ENCODE measurements around the gene MLLT10. TPM values are rescaled to one million over a fixed set of nuclear protein-coding genes. Genes with fewer than 3 reads are reported as not detected.

MLLT10 gene
- total RNA-seq, 1 donor from 2014 or later, result 42.4 TPM

DNA sequence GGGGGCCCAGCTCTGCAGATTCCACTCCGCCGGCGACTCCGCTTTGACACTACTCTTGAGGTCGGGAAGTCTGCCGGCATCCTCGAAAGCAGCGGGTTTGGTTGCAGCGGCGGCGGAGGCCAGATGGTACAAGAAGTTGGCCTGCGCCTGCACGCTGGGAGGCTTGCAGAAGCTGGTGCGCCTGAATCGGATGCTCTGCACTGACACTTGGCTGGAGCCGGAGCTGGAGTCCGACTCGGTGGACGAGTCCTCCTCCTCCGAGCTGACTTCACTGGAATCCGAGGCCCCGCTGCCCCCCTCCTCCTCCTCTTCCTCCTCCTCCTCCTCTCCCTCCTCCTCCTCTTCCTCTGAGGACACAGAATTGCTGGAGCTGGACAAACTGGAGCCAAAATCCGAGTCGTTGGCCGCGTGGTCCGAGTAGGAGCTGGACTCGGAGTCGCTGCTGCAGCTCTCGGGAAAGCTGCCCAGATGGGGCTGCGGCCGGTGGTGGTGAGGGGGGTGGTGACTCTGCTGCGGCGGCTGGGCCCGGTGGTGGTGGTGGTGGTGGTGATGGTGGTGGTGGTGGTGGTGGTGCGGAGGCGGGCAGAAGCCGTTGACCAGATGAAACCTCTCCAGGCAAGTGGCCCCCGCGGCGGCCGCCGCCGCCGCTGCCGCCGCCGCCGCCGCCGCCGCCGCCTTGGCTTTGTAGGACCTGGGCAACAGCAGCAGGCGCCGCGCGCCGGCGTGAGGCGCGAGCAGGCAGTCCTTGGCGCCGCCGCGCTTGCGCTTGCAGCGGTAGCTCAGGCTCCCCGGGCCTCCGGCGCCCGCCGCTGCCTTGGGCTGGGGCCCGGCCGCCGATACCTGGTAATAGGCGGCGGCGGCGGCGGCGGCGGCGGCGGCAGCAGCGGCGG is 17.5 kb upstream of the MLLT10 start:
- peak in 1 of 2 donors; percentile 76 for DNase-seq (ENCODE audit: low read depth in 2 of 2)

DNA sequence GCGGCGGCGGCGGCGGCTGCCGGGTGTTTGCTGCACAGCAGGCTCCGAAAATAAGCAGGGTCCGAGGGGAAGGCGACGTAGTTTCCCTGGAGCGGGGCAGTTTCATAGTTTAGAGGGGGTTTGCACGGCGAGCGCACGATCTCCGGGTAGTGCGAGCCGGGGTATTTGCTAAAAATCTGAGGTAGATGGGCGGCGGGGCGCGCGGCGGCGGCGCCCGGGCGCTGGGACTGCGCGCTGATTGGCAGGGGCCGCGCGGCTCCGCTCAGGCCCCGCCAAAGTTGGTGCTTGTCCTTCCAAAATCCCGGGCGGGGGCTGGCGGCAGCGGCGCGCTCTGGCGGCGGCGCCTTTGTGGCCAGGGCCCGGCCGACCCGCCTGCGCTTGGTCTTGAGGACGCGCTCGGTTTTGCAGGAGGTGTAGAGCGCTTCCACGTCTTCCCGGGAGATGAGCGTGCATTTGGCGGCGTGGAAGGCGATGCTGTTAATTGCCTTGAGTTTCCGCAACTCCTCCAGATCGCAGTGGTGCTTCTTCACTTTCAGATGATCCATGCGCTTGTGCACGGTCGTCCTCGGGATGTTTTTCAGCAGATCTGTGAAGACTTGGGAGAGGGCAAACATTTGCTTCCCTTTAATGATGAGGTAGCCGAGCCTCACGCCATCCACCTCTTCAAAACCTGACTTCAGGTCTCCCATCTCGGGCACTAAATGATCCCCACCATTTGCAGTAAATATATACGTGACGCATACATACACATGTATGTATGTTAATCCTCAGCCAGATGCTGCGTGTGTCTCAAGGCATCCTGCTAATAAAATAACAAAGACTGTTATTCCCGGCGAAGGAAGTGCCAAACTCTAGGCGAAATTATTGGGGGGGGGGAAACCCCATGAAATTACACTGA is 16.6 kb upstream of the MLLT10 start:
- DNase-seq (ENCODE audit: low read depth in 2 of 2), result peak in 1 of 2 donors; percentile 52

DNA sequence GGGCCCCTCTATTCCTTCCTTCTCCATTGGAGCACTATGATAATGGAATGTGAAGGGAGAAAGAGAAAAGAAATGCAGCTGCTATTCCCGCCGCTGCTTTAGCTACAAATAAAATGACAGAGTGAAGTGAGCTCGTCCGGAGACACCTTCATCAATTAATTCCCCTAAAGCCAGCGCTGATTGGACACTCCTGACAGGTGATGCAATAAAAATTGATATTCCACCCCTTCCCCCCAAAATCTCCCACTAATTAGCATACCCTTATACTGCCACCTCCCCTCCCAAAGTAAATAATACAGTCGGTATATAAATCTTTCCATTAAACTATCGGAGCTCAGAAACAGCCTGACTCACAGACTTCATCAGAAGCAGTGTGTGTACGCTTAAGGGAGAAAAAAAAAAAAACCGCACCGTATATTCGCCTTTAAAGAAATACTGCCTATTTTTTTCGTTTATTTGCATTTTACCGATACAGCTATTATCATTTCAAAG is 15.8 kb upstream of the MLLT10 start:
- peak in 1 of 2 donors; percentile 65 for DNase-seq (ENCODE audit: low read depth in 2 of 2)

DNA sequence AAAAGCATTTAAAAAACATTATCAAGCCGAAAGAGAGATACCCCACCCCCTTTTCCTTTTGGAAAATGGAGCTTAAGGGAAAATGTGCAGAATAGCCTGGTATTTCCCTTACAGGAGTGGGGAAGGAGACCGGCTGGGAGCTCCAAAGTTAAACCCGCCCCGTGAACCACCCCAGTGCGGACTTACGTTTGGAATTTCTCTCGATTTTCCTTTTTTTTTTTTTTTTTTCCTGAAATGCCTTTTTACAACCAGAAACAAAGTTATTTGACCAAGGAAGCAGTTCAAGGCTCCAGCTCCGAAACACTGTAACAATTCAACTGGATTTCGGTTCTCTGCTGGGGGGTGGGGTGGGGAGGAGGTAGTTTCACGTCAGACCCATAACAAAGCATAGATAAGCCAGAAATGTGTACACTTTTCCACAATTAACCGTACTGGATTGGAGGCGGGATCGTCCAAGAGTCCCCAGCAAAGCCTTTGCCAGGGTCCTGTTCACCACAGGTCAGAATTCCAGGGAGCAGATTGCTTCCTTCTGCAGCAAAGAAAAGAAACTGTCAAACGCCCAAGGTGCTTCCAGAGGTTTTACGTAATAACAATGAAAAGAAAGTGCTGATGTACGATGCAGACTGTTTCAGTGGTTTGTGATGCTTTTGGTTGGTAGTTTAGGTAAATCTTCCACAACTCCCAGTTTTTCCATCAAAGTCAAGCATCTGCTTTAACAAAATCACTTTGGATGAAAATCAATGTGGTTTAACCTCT is 15.2 kb upstream of the MLLT10 start:
- peak in 1 of 2 donors; percentile 56 for DNase-seq (ENCODE audit: low read depth in 2 of 2)

DNA sequence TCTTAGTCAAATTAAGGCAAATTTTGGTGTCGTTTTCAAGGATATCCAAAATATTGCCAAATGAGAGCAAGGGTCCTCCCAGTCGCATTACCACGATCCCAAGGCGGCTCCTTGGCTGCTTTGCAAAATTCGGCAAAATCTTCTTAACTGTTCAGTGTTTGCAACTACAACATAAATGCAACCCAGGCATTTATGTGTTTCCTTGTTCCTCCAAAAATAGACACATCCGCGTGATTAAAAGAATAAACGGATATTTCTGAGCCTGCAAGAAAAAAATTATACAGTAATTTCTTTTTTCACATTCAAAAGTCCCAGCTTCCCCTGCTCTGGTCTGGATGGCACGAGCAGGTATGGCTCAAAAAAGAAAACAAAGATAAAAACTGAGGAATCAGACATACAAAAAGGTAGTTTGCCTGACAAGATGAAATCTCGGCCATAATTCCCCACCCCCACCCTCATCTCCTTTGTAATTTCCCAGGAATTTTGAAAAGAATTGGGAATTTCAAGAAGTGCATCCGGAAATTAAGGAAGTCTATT is 14.6 kb upstream of the MLLT10 start:
- DNase-seq (ENCODE audit: low read depth in 2 of 2), result no peak

DNA sequence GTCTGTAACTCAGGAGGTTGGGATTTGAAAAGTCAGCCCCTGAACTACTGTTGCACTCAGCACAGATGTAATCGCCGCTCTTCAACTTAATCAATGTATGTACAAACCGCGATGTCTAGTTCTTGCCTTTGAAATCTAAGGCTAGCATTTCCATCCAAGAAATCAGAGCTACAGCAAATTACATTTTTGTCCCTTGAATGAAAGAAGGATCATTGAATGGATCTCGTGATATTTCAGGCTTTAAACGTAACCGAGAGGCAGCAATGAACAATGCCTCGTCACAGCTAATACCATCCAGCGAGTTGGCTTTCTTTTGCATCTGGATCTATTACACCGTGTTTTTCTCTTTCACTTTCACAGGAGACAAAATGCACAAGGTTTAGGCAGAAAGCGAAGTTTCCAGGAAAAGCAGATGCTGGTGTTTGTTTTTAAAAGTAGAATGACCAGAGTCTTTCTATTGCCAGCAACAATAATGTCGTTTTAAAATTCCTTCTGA is 14.0 kb upstream of the MLLT10 start:
- peak; percentile 78 to 86 for DNase-seq (ENCODE audit: low read depth in 2 of 2)

DNA sequence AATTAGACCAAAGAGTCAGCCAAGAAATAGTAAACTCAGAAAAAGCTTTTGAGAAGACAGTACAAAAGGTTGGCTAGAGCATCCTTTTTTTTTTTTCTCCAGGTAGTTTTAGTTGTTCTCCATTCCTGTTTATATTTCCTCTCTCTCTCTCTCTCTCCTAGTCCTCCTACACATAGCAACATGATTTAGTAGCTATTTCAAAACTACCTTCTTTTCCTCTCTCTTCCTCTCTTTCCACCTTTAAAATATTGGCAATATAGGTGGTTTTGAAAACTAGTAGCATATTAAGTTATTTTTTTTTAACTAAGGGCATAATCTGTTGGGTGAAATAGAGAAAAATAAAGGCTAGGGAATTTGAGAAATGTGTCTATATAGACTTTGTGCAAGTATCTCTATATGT is 13.5 kb upstream of the MLLT10 start:
- no peak for DNase-seq (ENCODE audit: low read depth in 2 of 2)

DNA sequence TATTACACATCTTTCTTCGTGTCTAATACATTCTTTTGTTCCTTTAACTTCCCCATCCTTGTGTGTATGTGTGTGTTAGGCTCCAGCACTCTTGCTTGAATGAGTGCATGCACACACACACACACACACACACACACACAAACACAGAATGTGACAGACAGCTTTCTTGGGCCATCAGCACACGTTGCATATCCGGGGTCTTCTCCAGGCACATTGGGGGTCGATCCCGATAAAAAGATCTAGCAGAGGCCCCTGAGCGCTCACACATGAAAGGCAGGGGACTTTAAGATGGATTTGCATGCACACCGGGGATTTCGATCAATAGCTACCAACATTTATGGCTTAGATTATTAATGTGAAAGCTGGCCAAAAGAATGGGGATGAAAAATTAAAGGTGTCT is 13.1 kb upstream of the MLLT10 start:
- no peak for DNase-seq (ENCODE audit: low read depth in 2 of 2)

DNA sequence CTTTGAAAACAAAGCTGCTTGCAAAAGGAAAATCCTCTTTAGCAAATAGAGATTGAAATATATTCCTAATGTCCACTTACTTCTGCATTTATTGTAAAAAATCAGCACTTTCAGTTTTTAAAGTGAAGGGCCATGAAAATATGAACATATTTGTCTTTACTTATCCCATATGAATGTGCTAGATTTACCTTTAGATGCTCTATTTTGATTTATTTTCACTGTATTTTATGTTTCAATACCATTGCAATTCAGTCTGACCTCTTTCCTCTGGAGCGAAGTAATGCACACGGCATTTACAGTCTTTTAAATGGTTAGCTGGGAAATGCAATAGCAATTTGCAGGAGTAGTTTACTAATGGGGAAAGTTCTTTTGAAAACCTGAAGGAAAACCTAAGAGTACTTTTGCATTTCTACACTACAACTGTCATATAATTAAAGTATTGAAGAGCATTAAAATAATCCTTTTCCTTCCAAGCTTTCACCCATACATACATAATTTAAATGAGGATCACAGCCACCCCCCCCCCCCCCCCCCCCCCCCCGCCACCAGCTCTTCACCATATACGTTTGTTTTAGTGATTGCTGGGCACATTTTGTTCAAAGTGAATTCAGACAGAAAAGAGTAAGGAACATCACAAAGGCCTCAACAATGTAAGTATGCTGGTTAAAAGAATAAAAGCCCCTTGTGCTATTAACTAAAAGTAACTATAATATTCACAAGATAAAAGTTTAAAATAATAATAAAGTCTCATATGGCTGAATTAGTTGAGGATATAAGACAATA is 12.1 kb upstream of the MLLT10 start:
- DNase-seq (ENCODE audit: low read depth in 2 of 2), result no peak

DNA sequence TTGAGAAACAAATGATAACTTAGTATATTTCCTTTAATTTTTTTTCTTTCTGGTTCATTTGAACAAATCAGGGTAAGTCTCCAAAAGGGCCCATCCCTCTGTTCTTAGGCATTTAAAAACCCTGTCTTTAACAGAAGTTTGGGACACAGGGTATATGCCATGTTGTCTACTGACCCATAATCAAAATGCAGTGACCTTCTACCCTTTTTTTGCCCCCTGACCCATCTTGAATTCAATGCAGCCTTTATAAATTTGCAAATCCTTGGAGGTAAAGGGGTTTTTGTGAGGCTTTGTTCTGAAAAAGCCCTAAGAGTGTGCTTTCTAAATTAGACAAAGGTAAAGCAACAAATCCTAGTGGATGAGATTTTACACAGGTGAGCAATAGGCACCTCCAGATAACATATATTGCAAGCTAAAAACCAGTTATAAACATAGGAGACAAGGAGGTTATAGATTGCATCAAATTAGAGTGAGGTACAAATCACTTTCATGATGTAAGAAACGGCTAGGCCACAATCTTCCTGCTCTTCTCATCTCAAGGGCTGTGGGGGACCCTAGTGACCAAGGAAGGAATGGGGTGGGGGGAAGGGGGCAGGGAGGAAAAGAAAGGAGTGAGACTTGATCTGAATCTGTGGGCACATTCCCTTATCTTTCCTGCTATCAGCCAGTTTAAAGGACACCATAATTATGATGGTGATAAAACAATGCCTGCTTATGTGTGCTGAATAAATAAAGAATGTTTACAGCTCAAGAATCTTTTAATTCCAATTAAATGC is 11.2 kb upstream of the MLLT10 start:
- DNase-seq (ENCODE audit: low read depth in 2 of 2), result no peak

DNA sequence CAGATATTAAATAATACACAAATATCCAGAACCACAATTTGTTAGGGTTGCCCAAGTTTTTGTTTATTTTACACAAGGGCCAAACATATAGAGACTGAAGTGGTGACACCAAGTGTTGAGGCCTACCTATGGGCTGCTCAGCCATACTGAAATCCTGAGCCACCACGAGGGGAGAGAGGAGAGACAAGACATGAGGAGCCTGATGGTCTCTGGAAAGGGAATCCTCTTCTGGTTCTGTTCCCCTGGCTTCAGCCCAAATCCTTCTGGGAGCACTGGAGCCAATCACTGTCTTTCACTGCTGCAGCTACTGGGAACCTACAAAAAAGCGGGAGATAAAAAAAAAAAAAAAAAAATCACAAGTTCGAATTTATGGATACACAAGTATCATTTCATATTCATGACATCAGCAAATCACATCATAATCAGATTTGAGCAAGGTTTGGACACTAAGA is 10.4 kb upstream of the MLLT10 start:
- DNase-seq (ENCODE audit: low read depth in 2 of 2), result no peak

DNA sequence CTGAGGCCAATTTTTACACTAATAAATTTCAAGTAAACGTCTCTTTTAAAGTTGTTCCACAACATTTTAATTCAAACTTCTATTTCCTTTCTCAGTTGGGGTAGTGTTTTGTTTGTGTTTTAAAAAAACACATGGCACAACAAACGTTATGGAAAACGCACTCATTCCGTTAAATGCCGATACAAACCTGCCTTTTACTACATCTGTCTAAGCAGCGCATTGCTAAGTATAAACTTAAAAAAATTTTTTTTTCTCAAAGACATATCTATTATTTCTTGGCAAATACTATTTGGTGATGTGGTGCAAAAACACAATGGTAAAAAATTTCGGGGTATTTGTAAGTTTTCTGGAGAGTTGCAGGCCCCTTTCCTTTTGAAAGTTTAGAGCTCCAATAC is 9.9 kb upstream of the MLLT10 start:
- DNase-seq (ENCODE audit: low read depth in 2 of 2), result no peak

DNA sequence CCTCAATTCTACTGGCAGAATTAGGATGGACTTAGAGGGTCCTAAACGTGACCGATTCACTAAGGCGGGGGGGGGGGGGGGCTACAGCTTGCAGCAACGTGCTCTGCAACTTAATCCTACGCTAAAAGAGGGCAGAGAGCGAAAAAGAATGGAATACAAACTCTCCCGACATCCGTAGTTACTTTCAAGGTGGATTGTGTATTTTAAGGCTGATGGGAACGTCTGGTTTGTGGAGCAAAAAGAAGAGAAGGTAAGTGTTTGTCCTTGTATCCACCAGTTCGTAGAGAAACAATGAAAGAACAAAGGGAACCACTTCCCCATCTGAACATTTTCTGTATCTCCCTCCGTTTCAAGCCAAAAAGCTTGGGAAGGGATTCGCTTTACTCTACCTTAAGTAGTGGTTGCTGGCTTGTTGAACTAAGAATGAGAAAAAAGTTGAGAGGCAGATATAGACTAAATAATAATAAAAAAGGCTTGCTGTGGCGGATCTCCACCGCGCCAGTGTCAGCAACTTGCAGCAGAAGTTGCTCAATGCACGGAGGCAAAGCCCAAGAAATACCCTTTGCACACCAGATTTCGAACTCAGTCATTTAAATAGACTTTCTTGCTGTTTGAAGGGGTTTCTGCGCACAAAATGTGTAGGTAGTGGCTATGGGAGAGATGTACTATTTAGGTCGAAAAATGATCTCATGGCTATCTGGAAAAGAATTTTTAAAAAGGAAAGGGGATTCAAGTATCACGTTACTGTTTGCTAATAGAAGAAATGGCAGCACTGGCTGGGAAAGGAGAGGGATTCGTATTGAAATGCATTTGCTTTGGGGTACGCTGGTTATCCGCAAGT is 9.3 kb upstream of the MLLT10 start:
- DNase-seq (ENCODE audit: low read depth in 2 of 2), result peak in 1 of 2 donors; percentile 52

DNA sequence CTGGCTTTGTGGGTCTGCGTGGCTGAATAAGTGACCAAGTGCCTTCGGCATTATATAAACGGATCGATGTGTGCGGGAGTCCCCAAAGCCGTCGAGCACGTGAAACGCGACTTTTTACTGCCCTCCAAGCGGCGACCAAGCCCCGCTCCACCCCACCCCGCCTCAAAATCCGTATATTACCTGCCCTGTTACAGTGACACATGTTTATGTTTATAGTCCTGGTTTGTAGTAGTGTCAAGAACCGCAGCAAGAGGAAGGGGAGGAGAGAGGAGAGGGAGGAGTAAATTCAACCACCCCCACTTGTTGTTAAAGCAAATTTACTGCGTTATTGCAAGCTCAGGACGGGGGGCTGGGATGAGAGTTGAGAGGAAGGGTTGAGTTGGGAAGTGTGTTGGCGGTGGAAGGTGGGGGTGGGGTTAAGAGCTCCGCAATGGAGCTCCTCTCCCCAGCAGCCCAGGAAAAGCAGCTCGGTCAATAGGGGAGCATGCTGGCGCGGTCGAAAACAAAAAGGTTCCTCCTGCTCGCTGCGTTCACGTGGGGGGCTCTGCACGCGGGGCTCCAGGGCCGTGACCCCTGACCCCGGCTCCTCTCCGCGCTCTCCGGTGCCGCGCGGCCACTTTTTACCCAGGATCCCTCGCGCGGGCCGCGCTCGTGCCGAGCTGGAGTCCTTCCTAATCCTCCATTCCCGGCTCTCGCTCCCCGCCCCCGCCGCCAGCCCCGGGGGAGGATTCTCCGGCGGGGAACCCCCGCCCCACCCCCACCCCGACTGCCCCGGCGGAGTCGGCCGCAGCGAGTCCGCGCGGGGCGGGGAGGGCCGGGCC is 8.5 kb upstream of the MLLT10 start, which contains the start of gene SKIDA1:
SKIDA1 (minus strand) TSS at position 316 of the 821 bp plus-strand sequence. CDS start 7,860 bp downstream, outside the sequence.
- DNase-seq (ENCODE audit: low read depth in 2 of 2), result peak; percentile 93 to 95

DNA sequence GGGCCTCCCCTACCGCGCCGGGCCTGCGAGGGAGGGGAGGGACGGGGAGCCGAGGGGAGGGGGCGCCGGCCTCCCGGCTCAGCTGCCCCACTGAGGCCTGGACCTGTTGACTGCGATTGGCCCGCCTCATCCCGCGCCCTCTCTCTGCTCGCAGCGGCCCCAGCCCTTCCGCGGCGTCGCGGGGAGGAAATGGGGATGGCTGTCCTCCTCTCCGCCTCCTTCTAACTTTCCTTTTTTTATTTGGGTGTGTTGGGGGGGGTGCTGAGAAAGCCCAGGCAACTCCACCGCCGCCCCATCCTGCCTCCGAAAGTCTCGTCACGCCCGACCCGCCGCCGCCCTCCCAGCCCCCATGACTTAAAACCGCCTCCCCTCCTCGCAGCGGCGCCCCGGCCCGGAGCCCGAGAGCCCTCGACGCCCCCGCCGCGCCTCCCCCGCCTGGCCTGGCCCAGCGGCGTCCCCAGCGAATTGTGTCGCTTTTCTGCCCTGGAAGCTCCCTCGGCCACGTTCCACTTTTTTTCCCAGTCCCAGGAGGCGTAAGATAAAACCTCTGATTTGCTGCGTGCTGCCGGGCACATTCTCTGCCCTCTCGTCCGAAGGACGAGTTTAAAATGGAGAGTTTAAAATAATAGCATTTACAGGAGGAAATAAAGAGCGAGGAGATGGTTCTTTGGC is 7.7 kb upstream of the MLLT10 start:
- peak in 1 of 2 donors; percentile 83 for DNase-seq (ENCODE audit: low read depth in 2 of 2)

DNA sequence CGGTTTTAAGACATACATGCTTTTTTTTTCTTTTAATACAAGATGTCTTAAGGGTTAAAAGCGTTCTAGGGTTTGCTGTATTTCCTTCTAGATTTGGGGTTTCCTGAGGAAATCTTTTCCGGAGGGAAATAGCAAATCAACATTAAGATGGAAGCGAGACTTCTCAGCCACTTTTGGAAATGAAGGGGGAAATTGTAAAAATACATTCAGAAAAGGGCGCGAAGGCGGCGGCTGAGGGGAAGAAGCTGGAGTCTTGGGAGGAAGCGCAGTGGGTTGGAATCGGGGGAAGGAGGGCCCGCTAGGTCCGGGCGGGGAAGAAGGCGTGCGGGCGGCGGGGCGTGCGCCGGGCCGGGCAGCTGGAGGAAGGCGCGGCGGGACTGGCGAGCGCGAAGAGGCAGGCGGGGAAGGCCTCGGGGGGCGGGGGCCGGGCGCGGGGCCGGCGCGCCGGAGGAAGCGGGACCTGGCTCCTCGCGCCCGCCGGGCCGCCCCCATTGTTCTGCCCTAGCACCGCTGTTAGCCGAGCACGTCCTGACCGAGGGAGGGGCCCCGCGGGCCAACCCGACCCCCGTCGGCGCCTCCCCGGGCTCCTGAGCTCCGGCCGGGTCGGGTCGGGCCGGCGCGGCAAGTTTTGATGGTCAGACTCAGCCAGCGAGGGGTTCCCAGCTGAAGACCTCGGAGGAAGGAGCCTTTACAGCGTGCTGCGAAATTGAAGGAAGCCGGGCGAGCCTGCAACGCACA is 7.0 kb upstream of the MLLT10 start:
- DNase-seq (ENCODE audit: low read depth in 2 of 2), result peak in 1 of 2 donors; percentile 84

Measured in dermis microvascular lymphatic vessel endothelial cell (primary cell).